ENCODE results near the gene LRBA.
A peak's percentile ranks its signal among the peaks of the same experiment; 100 is the strongest.

Gene LRBA

GRCh38 chr4:150297861-150298474, 717.1 kb downstream of the LRBA start:
- peak; percentile 55 for DNase-seq (ENCODE audit: low read depth)
- TF ChIP-seq, protein P1, sequence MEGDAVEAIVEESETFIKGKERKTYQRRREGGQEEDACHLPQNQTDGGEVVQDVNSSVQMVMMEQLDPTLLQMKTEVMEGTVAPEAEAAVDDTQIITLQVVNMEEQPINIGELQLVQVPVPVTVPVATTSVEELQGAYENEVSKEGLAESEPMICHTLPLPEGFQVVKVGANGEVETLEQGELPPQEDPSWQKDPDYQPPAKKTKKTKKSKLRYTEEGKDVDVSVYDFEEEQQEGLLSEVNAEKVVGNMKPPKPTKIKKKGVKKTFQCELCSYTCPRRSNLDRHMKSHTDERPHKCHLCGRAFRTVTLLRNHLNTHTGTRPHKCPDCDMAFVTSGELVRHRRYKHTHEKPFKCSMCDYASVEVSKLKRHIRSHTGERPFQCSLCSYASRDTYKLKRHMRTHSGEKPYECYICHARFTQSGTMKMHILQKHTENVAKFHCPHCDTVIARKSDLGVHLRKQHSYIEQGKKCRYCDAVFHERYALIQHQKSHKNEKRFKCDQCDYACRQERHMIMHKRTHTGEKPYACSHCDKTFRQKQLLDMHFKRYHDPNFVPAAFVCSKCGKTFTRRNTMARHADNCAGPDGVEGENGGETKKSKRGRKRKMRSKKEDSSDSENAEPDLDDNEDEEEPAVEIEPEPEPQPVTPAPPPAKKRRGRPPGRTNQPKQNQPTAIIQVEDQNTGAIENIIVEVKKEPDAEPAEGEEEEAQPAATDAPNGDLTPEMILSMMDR (IDR thresholded peaks at IDR 0.05; ENCODE audit: insufficient read depth, low read depth, low read length, missing control alignments) = peak; percentile 50
- H3K4me3 ChIP-seq (ENCODE audit: low read depth, low read length) = no peak overlapping the region

- TF ChIP-seq, protein P1 (IDR thresholded peaks at IDR 0.05; ENCODE audit: insufficient read depth, low read depth, low read length, missing control alignments) = no peak
- no peak overlapping the region for H3K4me3 ChIP-seq (ENCODE audit: low read depth, low read length)
- DNase-seq (ENCODE audit: low read depth) = no peak
Measured at GRCh38 chr4:150289881-150290280, 725.2 kb downstream of the LRBA start.

DNA sequence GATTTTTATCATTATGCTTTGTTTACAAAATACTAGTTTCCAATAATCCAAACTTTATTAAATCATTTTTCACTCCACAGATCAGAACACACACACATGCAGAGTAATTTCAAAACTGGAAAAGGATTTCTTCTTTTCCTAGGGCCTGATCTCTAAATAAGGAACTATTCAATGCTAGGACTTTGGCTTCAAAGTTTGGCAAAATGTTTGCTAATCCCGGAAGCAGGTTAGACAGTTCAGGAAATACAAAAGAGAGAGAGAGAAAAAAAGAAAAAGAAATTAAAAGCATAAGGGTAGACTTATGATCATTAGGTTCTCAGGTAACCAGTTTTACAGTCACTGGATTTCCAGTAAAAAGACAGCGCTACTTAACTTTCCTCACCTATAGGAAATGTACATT, 725.9 kb downstream of the LRBA start:
- no peak overlapping the region for H3K4me3 ChIP-seq (ENCODE audit: low read depth, low read length)
- TF ChIP-seq, protein P1 (IDR thresholded peaks at IDR 0.05; ENCODE audit: insufficient read depth, low read depth, low read length, missing control alignments) = no peak
- no peak for DNase-seq (ENCODE audit: low read depth)

DNA sequence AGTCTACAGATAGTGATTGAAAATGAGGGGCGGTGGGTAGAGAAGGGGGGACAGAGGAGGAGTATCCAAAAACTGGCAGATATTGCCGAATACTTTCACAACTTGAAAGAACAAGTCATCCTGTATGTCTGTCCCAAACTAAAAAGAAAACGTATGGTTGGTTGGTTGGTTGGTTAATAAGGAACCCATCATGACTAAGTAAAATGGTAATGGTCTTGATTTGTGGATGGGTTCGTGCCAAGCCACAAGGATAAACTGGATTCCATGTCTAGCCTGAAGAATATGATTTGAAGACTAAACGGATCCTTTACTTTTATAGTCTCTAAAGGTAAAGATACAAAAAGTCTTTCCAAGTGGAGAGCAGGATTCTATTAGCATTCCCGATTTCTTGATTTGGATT, 728.4 kb downstream of the LRBA start:
- TF ChIP-seq, protein P1 (IDR thresholded peaks at IDR 0.05; ENCODE audit: insufficient read depth, low read depth, low read length, missing control alignments) = no peak
- H3K4me3 ChIP-seq (ENCODE audit: low read depth, low read length) = no peak overlapping the region
- no peak for DNase-seq (ENCODE audit: low read depth)

DNA sequence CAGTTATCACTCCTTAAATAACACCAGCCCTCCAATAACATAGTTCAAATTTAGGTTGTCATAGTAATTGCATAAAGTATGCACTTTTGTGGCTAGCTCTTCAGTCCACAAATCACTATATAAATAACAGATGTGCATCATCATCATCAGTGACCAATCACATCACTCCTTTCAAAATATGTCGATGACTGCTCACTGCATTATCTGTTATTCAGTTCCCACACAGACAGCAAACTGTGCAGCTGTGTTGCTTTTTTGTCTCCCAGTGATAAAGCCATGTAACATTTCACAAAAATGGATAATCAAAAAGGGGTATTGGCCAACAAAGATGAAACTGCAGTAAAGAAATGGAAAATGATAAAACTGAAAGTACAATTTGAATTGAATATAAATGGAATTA, 731.4 kb downstream of the LRBA start:
- DNase-seq (ENCODE audit: low read depth) = no peak
- TF ChIP-seq, protein P1 (IDR thresholded peaks at IDR 0.05; ENCODE audit: insufficient read depth, low read depth, low read length, missing control alignments) = no peak
- no peak overlapping the region for H3K4me3 ChIP-seq (ENCODE audit: low read depth, low read length)

DNA sequence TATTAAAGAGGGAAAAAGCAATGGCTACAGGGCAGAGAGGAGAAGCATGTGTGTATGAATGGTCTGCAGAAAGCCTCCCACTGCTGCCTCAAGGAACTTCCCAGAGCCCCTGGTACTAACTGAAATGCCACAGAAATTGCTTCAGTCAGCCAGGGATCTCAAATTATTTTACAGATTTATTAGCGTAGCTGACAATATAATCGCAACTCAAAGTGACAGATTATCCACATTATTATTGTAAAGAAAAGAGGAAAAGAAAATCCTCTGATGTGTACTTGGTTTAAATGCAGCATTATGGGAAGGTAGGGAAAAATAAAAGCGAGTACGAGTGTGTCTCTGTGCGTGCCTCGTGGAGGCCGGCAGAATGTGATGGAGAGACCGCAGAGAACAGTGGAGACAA, 734.1 kb downstream of the LRBA start:
- DNase-seq (ENCODE audit: low read depth) = no peak
- TF ChIP-seq, protein P1 (IDR thresholded peaks at IDR 0.05; ENCODE audit: insufficient read depth, low read depth, low read length, missing control alignments) = no peak
- H3K4me3 ChIP-seq (ENCODE audit: low read depth, low read length) = no peak overlapping the region

Data from GM12865 (cell line).